Fibroblast of skin of right quadriceps (primary cell): Measurements from ENCODE around the gene KDM5B.
"Not testable (repeated sequence)": the region's sequence is repeated elsewhere in the genome, so short reads cannot be mapped to it uniquely, and the experiment has no call there.

Experiments used
- DNase-seq: peaks from one replicate; pipeline ENCODE4 v3.0.0-alpha.2; 2013

The KDM5B gene

DNA sequence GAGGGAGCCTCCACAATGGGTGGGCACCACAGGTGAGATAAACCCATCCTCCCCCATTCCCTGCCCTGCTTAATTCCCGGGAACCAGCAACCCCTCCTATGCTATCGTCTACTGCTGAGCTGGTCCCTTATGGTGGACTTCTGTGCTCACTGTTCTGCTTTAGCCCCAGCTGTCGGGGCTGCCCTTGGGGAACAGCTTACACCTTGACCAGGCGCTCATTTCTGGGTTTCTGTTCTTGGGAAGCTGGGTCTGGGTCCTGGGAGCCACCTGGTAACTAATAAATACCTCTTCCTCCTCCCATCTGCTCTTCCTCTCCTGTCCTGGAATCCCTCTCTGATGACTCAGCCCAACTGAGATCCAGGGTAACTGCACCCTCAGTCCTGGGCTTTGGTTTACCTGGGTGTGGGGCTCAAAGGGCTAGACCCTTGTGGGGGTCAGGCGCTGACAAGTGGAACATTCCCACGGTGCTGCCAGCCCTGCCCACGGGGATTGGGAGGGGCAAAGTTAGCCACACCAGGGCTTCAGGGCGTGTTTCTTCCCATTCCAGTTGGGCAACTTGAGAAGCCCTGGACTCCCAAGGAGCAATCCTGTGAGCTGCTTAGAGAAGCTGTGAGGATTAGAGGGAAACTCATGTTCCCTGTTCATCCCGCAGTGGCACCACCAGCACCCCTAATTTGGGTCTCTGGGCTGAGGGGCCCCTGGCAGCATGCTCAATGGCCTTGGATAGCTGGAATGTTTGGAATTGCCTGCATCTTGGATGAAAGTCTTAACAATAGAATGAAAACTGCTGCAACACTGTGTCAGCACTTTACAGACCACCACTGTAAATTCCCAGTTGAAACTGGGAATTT lies 4.2 kb upstream of the KDM5B start:
- no peak for DNase-seq

- DNase-seq, result peak; percentile 48
Observed at GRCh38 chr1:202811296-202812175, 3.3 kb upstream of the KDM5B start.

DNA sequence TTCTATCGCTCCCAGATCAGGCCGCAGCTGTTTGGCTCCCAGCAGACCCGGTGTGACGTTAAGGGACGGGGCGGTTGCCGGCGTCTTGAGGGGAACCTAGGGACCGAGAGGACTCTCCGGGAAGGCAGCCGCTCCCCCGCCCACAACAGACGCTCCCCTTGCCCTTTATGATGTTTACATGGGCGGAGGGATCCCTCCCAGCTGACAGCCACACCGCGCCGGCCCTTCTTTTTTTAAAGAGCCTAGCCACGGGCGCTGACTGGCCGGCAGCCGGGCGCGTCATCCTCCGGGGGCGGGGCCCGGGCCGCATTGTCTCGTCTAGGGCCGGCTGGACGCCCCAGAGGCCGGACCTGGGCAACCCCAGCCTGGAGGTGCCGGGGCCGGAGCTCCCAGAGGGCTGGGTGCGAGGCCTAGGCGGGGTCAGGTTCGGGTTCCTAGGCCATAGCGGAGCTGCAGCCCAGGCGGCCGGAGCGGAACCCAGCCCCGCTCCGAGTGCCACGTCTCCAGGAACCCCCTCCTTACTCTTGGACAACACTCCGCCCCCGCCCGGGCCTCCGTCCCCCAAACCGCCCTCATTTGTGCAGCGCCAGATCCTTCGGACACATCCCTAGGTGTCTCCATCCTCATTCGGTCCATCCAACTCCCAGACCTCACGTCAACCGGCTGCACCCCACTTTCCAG lies 2.5 kb upstream of the KDM5B start, which contains the start of gene PCAT6:
TSS of gene PCAT6 (plus strand) at position 340 of the 681 bp plus-strand sequence.
- DNase-seq, result peak; percentile 97

DNA sequence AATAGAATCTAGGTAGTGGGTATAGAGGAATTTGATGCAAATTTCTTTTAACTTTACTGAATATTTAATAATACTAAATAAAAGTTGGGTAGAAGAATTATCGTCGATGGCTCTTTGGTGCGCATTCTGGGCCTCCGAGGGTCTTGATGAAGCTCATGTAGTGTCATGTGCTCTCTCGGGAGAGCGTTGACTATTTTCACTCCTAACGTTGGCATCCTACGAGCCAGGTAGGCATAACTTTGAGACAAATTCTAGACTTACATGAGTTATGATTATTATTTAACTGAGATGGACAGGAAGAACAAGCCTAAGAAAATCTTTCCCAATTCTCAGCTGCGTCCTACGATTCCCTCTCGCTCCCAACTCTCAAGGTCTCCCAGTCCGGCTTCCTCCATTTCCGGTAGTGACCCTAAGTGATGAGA lies 2.0 kb upstream of the KDM5B start:
- DNase-seq, result no peak

- DNase-seq, result no peak
Observed at GRCh38 chr1:202809597-202810159, 1.5 kb upstream of the KDM5B start.

- peak; percentile 46 for DNase-seq
Observed at GRCh38 chr1:202807451-202807925, 733 bp downstream of the KDM5B start.

- DNase-seq, result no peak
Observed at GRCh38 chr1:202806845-202807450, 1.3 kb downstream of the KDM5B start.

- DNase-seq, result no peak
Observed at GRCh38 chr1:202805886-202806844, 2.1 kb downstream of the KDM5B start.

DNA sequence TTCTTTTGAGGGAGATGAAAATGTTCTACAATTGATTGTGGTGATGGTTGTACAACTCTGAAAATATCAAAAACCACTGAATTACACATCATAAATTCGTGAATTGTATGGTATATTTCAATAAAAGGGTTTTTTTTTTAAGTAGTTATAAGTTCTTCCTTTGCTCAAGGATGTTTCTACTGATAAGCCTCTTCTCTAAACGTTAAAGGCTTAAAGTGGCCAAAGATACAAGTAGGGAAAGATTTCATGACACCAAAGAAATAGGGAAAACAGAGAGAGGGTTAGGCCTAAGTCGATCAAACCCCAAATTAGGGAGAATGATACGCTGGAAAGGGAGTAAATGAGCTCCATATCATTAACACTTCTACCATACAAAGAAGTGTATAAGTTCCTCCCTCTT lies 4.1 kb downstream of the KDM5B start:
- DNase-seq, result no peak

GRCh38 chr1:202802998-202803932 lies 5.0 kb downstream of the KDM5B start:
- DNase-seq, result peak; percentile 61

GRCh38 chr1:202802034-202802433 lies 6.2 kb downstream of the KDM5B start:
- DNase-seq, result no peak

DNA sequence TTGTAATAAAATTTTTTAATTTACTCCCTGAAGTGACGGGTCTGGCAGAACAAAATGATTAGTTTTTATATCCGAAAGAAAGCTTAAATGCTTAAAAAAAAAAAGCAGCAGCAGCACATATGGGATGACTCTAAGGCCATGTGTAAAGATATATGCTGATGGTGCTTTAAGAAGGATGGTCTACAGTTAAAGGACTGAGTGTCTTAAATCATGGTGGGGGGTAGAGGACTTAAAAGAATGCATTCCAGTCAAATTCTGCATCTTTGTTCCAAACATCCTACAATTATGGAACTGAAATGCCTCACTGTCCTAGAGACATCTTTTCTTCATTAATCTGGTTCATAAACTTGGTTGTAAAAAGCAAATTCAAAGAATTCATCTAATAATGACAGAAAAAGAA lies 7.0 kb downstream of the KDM5B start:
- peak; percentile 61 for DNase-seq

DNA sequence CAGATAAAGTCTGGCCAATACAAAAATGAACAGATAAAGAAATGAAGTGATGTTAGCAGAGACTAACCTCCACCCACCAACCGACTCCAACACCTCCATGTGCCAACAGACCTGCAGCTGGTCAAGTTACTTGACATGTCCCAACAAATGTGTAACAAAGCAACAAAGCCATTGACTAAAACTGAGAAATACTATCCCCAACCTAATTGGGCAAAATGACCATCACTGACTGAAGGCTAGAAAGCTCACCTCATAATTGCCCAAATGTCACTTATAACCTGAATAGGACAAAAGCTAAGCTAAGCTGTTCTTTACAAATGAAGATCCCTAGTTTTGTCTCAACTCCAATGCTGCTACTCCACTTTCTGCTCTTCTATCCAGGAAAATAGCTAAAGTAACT lies 7.5 kb downstream of the KDM5B start:
- no peak for DNase-seq

DNA sequence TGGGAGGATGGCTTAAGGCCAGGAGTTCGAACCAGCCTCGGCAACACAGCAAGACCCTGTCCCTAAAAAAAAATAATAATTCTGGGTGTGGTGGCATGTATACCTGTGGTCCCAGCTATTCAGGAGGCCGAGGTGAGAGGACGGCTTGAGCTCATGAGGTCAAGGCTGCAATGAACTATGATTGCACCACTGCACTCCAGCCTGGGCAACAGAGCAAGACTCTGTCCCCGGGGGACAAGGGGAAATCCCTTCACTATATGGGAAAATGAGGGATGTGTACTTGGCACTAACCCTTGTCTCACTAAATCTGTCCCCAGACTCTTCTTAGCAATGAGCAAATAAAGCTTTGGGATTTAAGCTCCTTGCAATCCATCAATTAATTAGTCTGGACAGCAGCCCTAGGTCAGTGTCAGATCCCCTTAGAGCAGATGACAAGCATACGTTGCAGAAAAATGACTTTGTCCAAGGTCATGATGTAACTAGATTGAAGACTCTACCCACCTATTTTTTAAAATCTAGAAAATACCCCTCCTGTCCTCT lies 9.4 kb downstream of the KDM5B start:
- DNase-seq, result no peak

GRCh38 chr1:202798260-202798659 lies 10.0 kb downstream of the KDM5B start:
- no peak for DNase-seq

GRCh38 chr1:202796670-202797069 lies 11.6 kb downstream of the KDM5B start:
- DNase-seq, result no peak

- DNase-seq, result not testable (repeated sequence)
Observed at GRCh38 chr1:202794931-202795330, 13.3 kb downstream of the KDM5B start.

DNA sequence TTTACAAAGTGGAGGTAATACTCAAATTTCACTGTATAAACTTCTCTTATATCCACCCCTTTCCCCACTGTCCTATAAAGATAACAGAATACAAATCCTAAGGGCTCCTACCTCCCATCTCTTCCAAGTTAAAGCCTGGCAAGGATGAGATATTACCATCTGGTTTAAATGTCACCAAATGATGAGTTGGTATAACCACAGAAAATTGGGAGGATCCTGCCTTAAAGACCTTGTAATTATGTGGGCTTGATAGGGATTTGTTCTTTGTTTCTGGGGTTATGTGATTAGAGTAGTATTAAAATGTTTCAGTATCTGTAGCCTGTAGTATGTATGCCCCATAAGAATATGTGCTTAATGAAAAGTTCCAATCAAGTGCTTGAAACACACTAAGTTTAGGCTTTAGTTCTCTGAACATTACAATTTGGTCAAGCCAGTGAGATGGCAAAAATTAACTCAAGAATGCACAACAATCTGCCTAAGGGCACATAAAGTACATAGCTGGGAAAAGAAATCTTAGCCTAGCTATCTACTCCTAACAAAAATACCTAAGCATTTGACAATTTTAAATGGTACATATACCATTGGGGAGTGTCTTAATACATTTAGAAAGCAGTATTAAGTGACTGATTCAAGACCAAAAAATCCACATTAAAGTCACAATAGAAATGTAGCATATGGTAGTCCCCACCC lies 14.0 kb downstream of the KDM5B start:
- DNase-seq, result no peak
